Stimulated activated CD8-positive, alpha-beta memory T cell treated with anti-CD3 and anti-CD28 coated beads, Interleukin-4, amount 100 ng/mL, for 4 hours (primary cell): ENCODE results near the gene DGKI.

Source experiments
- DNase-seq, 2 donors: peaks; one replicate each; pipeline ENCODE4 v3.0.0-alpha.2; 2020; ENCODE audit warnings: low read depth in 2 of 2, low spot score in 1 of 2

Gene DGKI

GRCh38 chr7:137692399-137692798, 154.4 kb downstream of the DGKI start:
- DNase-seq, result no peak

- no peak for DNase-seq
Observed at GRCh38 chr7:137691566-137691965, 155.2 kb downstream of the DGKI start.

GRCh38 chr7:137690635-137691034, 156.1 kb downstream of the DGKI start:
- no peak for DNase-seq

GRCh38 chr7:137689761-137690160, 157.0 kb downstream of the DGKI start:
- DNase-seq, result no peak

GRCh38 chr7:137687556-137688265, 159.1 kb downstream of the DGKI start:
- DNase-seq, result no peak

GRCh38 chr7:137685433-137686164, 161.2 kb downstream of the DGKI start:
- DNase-seq, result no peak

GRCh38 chr7:137684776-137685175, 162.0 kb downstream of the DGKI start:
- no peak for DNase-seq

- no peak for DNase-seq
Observed at GRCh38 chr7:137684316-137684715, 162.5 kb downstream of the DGKI start.

GRCh38 chr7:137682596-137682995, 164.2 kb downstream of the DGKI start:
- DNase-seq, result no peak

- DNase-seq, result no peak
Observed at GRCh38 chr7:137681657-137682562, 164.9 kb downstream of the DGKI start.

- DNase-seq, result no peak
Observed at GRCh38 chr7:137674551-137675409, 172.0 kb downstream of the DGKI start.

GRCh38 chr7:137674048-137674447, 172.7 kb downstream of the DGKI start:
- DNase-seq, result no peak

GRCh38 chr7:137671920-137672319, 174.9 kb downstream of the DGKI start:
- DNase-seq, result no peak

GRCh38 chr7:137670222-137671064, 176.3 kb downstream of the DGKI start:
- DNase-seq, result no peak

GRCh38 chr7:137669706-137670105, 177.1 kb downstream of the DGKI start:
- no peak for DNase-seq

- no peak for DNase-seq
Observed at GRCh38 chr7:137668404-137668803, 178.4 kb downstream of the DGKI start.

GRCh38 chr7:137667633-137668387, 179.0 kb downstream of the DGKI start:
- no peak for DNase-seq

GRCh38 chr7:137664846-137665245, 181.9 kb downstream of the DGKI start:
- no peak for DNase-seq

GRCh38 chr7:137661634-137662033, 185.1 kb downstream of the DGKI start:
- no peak for DNase-seq
